Neural progenitor cell (in vitro differentiated cells): Measurements from ENCODE around the gene LRRC8B. TPM values are rescaled to one million over a fixed set of nuclear protein-coding genes. Genes with fewer than 3 reads are reported as not detected.
"Not testable (repeated sequence)": the region's sequence is repeated elsewhere in the genome, so short reads cannot be mapped to it uniquely, and the experiment has no call there.

ENCODE experiments used
- DNase-seq: peaks from one replicate; pipeline ENCODE4 v3.0.0-alpha.2; 2016; ENCODE audit warnings: low spot score
- H2AFZ ChIP-seq: fragments of 200-600 bp; sonication (generic); replicated peaks from 2 replicates; pipeline ENCODE4 v1.6.1; 2016; ENCODE audit warnings: antibody characterized with exemption
- H3F3A ChIP-seq: fragments of 200-600 bp; sonication (generic); 2 replicates; pipeline ENCODE4 v1.6.1; 2016; ENCODE audit warnings: antibody characterized with exemption, low read depth
- H3K27ac ChIP-seq: fragments of 200-600 bp; sonication (generic); 2 replicates; pipeline ENCODE4 v1.5.1; 2016; ENCODE audit warnings: mild to moderate bottlenecking
- H3K27me3 ChIP-seq: fragments of 200-600 bp; sonication (generic); 2 replicates; pipeline ENCODE4 v1.6.1; 2016; ENCODE audit warnings: mild to moderate bottlenecking, moderate library complexity
- H3K36me3 ChIP-seq: fragments of 200-600 bp; sonication (generic); 2 replicates; pipeline ENCODE4 v1.5.1; 2016
- H3K4me1 ChIP-seq: fragments of 200-600 bp; sonication (generic); 2 replicates; pipeline ENCODE4 v1.6.1; 2016; ENCODE audit warnings: mixed run types
- H3K4me2 ChIP-seq: fragments of 200-600 bp; sonication (generic); 2 replicates; pipeline ENCODE4 v1.6.1; 2016
- H3K4me3 ChIP-seq: fragments of 200-600 bp; sonication (generic); 2 replicates; pipeline ENCODE4 v1.5.1; 2016
- H3K79me2 ChIP-seq: fragments of 200-600 bp; sonication (generic); 2 replicates; pipeline ENCODE4 v1.6.1; 2016; ENCODE audit warnings: low read depth
- H3K9ac ChIP-seq: fragments of 200-600 bp; sonication (generic); 2 replicates; pipeline ENCODE4 v1.6.1; 2016
- H3K9me3 ChIP-seq: fragments of 200-600 bp; sonication (generic); 2 replicates; pipeline ENCODE4 v1.5.1; 2016; ENCODE audit warnings: low read depth
- H4K20me1 ChIP-seq: fragments of 200-600 bp; sonication (generic); 2 replicates; pipeline ENCODE4 v1.6.1; 2016; ENCODE audit warnings: low read depth
- H3K27ac Mint-ChIP-seq: 3 replicates; pipeline ENCODE4 v1.8.0; 2021; ENCODE audit warnings: mixed read lengths
- H3K27me3 Mint-ChIP-seq: 2 replicates; pipeline ENCODE4 v1.8.0; 2022; ENCODE audit warnings: low read depth, mild to moderate bottlenecking, inconsistent platforms, moderate library complexity, mixed read lengths; ENCODE audit not compliant: insufficient read depth
- H3K36me3 Mint-ChIP-seq: 3 replicates; pipeline ENCODE4 v1.8.0; 2021; ENCODE audit warnings: mixed read lengths
- H3K4me1 Mint-ChIP-seq: 3 replicates; pipeline ENCODE4 v1.8.0; 2021; ENCODE audit warnings: mixed read lengths
- H3K4me3 Mint-ChIP-seq: 3 replicates; pipeline ENCODE4 v1.8.0; 2021; ENCODE audit warnings: mild to moderate bottlenecking, moderate library complexity, mixed read lengths
- H3K9me3 Mint-ChIP-seq: 3 replicates; pipeline ENCODE4 v1.8.0; 2020; ENCODE audit warnings: mixed read lengths
- CTCF ChIP-seq: fragments of 200-600 bp; sonication (generic); IDR thresholded peaks from 2 replicates; pipeline ENCODE4 v1.5.1; 2017; ENCODE audit warnings: antibody characterized with exemption, mild to moderate bottlenecking
- EZH2 ChIP-seq: fragments of 200-600 bp; sonication (generic); IDR thresholded peaks from 2 replicates; pipeline ENCODE4 v1.6.1; 2017; ENCODE audit warnings: antibody characterized with exemption, mild to moderate bottlenecking, moderate library complexity
- EZH2phosphoT487 ChIP-seq: fragments of 200-600 bp; sonication (generic); IDR thresholded peaks from 2 replicates; pipeline ENCODE4 v1.6.1; 2017; ENCODE audit warnings: antibody characterized with exemption
- total RNA-seq: library from RNA; depleted of rRNA; stranded (reverse); fragments of >200 nt; gene quantifications from 2 replicates; pipeline ENCODE4 v1.2.3, GENCODE V29; 2015; ENCODE audit warnings: low replicate concordance

The LRRC8B gene
- total RNA-seq, 1 donor from 2014 or later = 37.3 TPM

GRCh38 chr1:89629146-89629545, 104.5 kb downstream of the LRRC8B start:
- Histone ChIP-seq H4K20me1 (peaks cover 2% of the 10 kb centered on the region), H3K27me3 (peaks cover 15% of the 10 kb centered on the region), H3K4me3 (no peak overlapping the region), H3F3A (peaks cover 20% of the 10 kb centered on the region), H3K27ac (no peak overlapping the region), H2AFZ (no peak overlapping the region), H3K9me3 (no peaks in the 10 kb centered on the region), H3K4me1 (peaks cover 12% of the 10 kb centered on the region), H3K36me3 (no peaks in the 10 kb centered on the region), H3K9ac (no peak overlapping the region), H3K79me2 (no peaks in the 10 kb centered on the region), H3K4me2 (no peak overlapping the region)
- no peak for DNase-seq
- Mint-ChIP-seq H3K27ac (no peak overlapping the region), H3K4me3 (no peak overlapping the region), H3K27me3 (peaks cover 6% of the 10 kb centered on the region), H3K36me3 (no peaks in the 10 kb centered on the region), H3K9me3 (no peaks in the 10 kb centered on the region), H3K4me1 (peaks cover 13% of the 10 kb centered on the region)
- TF ChIP-seq CTCF (no peak), EZH2 (no peak), EZH2phosphoT487 (no peak)

GRCh38 chr1:89629600-89629999, 105.0 kb downstream of the LRRC8B start:
- H3K79me2 ChIP-seq, H3K27me3 Mint-ChIP-seq, H4K20me1 ChIP-seq, DNase-seq, H3K36me3 ChIP-seq, H3K4me3 Mint-ChIP-seq, H3K27ac Mint-ChIP-seq, H2AFZ ChIP-seq, H3K4me3 ChIP-seq, H3K9me3 Mint-ChIP-seq, H3K9ac ChIP-seq, H3K36me3 Mint-ChIP-seq, H3K4me2 ChIP-seq, H3K27ac ChIP-seq, H3K9me3 ChIP-seq: not testable (repeated sequence)
- Histone ChIP-seq H3K4me1 (peaks cover 17% of the 10 kb centered on the region), H3K27me3 (peaks cover 19% of the 10 kb centered on the region), H3F3A (peaks cover 23% of the 10 kb centered on the region)
- H3K4me1 Mint-ChIP-seq = peaks cover 16% of the 10 kb centered on the region

- no peak for TF ChIP-seq CTCF
- TF ChIP-seq EZH2 = no peak
- TF ChIP-seq EZH2phosphoT487 = no peak
- peaks cover 9% of the 10 kb centered on the region for H4K20me1 ChIP-seq
- H3K4me3 ChIP-seq = no peak overlapping the region
- H2AFZ ChIP-seq = no peak overlapping the region
- no peak overlapping the region for H3K27ac Mint-ChIP-seq
- peaks cover 24% of the 10 kb centered on the region for H3K27me3 ChIP-seq
- H3K27ac ChIP-seq = no peak overlapping the region
- H3K4me1 ChIP-seq = peaks cover 17% of the 10 kb centered on the region
- H3K36me3 ChIP-seq = no peaks in the 10 kb centered on the region
- H3K4me1 Mint-ChIP-seq = peaks cover 18% of the 10 kb centered on the region
- no peak for DNase-seq
- H3K4me3 Mint-ChIP-seq = no peak overlapping the region
- H3K9me3 ChIP-seq = no peaks in the 10 kb centered on the region
- no peaks in the 10 kb centered on the region for H3K79me2 ChIP-seq
- H3K27me3 Mint-ChIP-seq = peaks cover 6% of the 10 kb centered on the region
- H3K36me3 Mint-ChIP-seq = no peaks in the 10 kb centered on the region
- peaks cover 23% of the 10 kb centered on the region for H3F3A ChIP-seq
- H3K9ac ChIP-seq = no peak overlapping the region
- H3K4me2 ChIP-seq = no peak overlapping the region
- no peaks in the 10 kb centered on the region for H3K9me3 Mint-ChIP-seq
Observed at GRCh38 chr1:89630048-89630447, 105.4 kb downstream of the LRRC8B start.

- TF ChIP-seq EZH2 = no peak
- TF ChIP-seq CTCF = no peak
- no peak for TF ChIP-seq EZH2phosphoT487
- peak overlapping the region; percentile 81 for H3K27ac Mint-ChIP-seq
- peak overlapping the region; percentile 98 for H3K4me2 ChIP-seq
Observed at GRCh38 chr1:89631816-89632656, 107.4 kb downstream of the LRRC8B start.

More at GRCh38 chr1:89631816-89632656, 107.4 kb downstream of the LRRC8B start:
- Histone ChIP-seq H3K27ac (peak overlapping the region; percentile 39), H3K4me1 (peaks cover 17% of the 10 kb centered on the region), H3F3A (peaks cover 23% of the 10 kb centered on the region), H3K9ac (no peak overlapping the region), H3K79me2 (no peaks in the 10 kb centered on the region), H4K20me1 (peaks cover 9% of the 10 kb centered on the region), H3K27me3 (peaks cover 30% of the 10 kb centered on the region), H3K4me3 (peak overlapping the region; percentile 89), H2AFZ (peak overlapping the region; percentile 92), H3K36me3 (no peaks in the 10 kb centered on the region), H3K9me3 (no peaks in the 10 kb centered on the region)
- peak; percentile 87 for DNase-seq
- Mint-ChIP-seq H3K4me1 (peaks cover 18% of the 10 kb centered on the region), H3K9me3 (no peaks in the 10 kb centered on the region), H3K4me3 (peak overlapping the region; percentile 97), H3K27me3 (peaks cover 6% of the 10 kb centered on the region), H3K36me3 (no peaks in the 10 kb centered on the region)
